SK-N-DZ (cell line): Measurements from ENCODE around the gene CCDC92.
"Not testable (repeated sequence)": the region's sequence is repeated elsewhere in the genome, so short reads cannot be mapped to it uniquely, and the experiment has no call there.

Experiments
- DNase-seq: peaks from one replicate; pipeline ENCODE4 v3.0.0-alpha.2; 2015; ENCODE audit warnings: low spot score

The CCDC92 gene

DNA sequence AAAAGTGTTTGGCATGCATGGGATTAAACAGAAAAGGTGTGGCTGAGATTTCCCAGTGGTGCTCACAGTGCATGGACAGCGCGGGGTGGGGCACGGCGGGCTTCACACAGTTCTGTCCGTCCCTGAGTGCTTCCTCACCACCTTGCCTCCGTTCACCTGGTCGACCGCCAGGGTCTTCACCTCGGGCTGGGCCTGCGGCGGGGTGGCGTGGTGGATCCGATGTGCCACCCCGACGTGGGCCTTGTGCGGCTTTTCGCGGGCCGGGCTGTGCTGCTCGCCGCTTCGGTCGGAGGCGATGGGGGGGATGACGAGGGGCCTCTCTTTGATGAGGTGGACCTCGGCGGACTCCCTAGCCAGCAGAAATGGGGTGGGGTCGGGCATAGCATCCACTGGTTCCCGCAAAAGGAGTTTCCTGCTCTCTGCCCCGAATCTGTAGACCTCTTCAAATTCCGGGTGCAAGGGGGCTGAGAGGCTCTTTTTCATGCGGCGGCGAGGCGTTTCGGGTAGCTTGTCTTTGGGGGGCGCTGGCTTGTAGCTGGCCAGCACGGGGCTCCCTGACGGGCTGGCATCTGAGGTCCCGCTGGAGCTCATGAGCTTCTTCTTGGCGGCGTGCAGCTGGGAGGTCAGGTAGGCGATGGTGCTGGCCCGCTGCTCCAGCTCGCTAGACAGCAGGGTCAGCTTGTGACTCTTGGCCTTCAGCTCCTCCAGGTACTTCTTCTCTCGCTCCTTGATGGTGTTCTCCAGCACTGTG, 35.5 kb downstream of the CCDC92 start:
- no peak for DNase-seq

GRCh38 chr12:123936471-123936870, 36.2 kb downstream of the CCDC92 start:
- no peak for DNase-seq

DNA sequence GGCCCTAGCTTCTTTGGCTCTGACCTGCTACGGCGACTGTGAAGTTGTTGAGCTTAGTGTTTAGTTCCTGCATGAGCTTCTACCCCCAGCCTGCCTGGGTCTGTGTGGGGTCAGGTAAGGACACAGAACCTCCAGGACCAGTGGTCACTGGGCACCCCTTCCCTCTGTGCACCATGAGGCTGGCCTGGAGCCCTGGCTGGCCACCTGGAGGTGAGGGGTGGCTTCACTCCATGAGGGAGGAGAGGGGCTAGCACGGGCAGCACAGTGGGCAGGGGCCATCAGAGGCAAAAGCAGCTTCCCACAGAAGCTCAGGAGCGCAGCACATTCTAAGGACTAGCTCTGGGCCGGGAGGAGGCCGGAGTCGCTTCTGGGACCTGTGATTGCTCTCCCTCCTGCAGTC, 36.7 kb downstream of the CCDC92 start:
- no peak for DNase-seq

DNA sequence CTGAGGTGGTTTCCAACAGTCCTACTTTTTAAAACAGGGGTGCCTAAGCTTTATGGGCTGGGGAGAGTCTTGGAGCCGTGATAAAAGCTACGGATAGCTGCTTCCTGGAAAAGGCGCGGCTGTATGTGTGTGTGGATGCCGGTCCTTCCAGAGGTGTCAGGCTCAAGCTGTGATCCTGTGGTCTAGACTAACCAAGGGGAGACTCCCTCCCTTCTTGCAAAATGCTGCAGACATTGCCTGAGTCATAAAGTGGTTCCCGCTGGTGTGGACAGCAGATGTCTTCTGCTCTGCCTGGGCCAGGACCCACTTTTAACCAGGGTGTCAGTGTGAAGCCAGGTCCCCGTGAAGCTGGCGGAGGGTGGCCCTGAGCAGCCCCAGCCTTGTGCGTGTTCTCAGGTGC, 37.8 kb downstream of the CCDC92 start:
- DNase-seq, result no peak

- DNase-seq, result no peak
These were observed 38.5 kb downstream of the CCDC92 start for GRCh38 chr12:123934016-123934620.

GRCh38 chr12:123933214-123933613, 39.4 kb downstream of the CCDC92 start:
- no peak for DNase-seq

DNA sequence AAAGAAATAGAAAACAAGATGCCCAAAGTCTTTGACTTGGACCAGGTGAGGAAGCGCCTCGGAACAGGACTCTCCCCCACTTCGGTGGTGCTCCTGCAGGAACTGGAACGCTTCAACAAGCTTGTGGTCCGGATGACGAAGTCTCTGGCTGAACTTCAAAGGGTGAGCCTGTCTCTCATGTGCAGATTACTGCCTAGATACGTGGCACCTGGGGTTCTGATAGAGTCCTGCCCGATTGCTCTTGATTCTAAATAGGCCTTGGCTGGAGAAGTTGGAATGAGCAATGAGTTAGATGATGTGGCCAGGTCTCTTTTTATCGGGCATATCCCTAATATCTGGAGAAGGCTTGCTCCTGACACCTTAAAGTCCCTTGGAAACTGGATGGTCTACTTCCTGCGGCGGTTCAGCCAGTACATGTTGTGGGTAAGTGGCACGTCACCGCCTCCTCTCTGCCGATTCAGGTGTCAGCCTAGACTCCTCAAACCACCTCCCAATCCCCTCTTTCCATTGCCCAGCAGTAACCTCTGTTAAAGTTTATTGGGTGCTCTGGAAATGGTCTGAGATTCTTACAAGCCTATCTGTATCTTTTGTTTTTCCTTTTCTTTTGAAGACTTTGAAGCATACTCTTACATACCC, 40.8 kb downstream of the CCDC92 start:
- no peak for DNase-seq

DNA sequence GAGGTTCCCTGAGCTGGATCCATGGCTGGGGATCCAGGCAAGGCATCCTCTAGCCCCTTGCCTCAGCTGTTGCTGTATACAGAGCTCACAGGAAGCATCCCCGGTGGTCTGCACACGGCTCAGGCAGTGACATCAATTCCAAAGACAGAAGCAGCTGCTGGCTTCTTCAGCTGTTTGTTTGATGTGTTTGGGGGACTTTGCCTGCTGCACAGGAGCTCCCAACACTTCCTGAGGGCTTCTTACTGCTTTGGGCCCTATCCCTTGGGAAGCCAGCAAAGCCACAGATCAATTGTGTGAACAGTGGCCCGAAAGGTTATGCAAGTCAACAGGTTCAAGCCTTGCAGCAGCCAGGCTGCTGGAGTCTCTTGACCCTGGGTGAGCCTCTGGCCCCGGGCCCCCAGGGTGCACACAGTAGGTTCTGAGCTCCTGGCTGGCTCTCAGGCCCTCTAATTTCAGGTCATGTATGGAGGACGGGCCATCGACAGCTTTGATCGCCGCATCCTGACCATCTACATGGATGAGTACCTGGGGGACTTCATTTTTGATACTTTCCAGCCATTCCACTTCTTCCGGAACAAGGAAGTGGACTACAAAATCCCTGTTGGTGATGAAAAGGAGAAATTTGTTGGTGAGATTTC, 42.6 kb downstream of the CCDC92 start:
- no peak for DNase-seq

- DNase-seq, result no peak
These were observed 43.7 kb downstream of the CCDC92 start for GRCh38 chr12:123928897-123929296.

- peak; percentile 42 for DNase-seq
These were observed 44.3 kb downstream of the CCDC92 start for GRCh38 chr12:123928274-123928865.

DNA sequence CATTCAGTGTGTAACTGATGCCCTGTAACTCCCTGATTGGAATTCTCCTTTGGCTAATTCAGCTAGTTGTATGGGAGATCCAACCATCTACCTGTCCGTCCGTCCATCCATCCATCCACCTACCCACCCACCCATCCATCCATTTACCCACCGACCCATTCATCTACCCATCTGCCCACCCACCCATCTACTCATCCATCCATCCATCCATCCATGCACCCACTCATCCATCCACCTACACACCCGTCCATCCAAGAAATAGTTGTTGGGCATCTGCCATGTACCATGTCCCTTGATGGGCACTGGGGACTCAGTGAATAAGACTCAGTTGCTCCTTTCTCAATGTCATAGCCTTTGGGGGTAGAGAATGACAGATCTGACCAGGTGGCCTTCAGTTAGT, 48.1 kb downstream of the CCDC92 start:
- no peak for DNase-seq

- DNase-seq, result no peak
These were observed 48.7 kb downstream of the CCDC92 start for GRCh38 chr12:123923927-123924326.

DNA sequence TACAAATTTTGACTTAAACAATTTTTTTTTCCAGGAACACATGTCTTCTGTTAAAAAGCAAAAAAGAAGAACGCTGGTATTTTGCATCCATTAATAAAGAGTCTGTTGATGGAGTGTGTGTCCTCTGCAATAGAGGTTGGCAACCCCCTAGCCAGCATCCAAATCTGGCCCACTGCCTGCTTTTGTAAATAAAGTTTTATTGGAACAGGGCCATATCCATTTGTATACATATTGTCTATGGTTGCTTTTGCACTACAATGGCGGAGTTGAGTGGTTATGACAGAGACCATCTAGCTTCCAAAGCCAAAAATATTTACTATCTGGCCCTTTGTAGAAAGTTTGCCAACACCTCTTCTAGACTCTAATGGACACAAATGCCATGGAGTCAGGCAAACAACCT, 49.6 kb downstream of the CCDC92 start:
- DNase-seq, result no peak

DNA sequence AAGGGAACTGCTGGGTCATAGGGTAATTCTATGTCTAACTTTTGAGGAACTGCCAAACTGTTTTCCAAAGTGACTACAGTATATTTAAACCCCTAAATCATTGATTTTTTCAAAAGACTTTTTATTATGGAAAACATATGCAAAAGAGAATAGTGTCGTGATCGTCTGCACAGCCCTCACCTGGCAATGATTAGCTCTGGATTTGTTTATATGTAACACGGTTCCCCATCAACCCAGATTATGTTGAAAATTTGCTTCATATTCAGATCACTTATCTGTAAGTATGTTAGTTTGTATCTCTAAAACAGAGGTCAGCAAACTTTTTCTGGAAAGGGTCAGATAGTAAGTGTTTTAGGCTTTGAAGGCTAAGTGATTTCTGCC, 52.7 kb downstream of the CCDC92 start:
- DNase-seq, result no peak

DNA sequence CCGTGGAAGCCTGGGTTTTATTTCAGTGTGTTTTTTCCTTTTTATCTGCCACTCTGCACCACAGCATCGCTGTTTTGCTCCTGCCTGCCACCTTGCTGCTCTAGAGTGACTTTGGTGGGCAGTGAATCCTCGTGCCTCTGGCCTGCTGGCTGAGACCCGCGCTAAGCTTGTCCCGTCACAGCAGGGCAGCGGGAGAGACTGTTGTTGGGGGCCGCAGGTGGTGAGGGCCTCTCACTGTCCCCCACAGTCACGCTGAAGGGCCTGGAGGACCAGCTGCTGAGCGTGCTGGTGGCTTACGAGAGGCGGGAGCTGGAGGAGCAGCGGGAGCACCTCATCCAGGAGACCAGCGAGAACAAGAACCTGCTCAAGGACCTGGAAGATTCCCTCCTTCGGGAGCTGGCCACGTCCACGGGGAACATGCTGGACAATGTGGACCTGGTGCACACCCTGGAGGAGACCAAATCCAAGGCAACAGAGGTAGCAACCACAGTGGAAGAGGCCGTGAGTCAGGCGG, 55.2 kb downstream of the CCDC92 start:
- no peak for DNase-seq

DNA sequence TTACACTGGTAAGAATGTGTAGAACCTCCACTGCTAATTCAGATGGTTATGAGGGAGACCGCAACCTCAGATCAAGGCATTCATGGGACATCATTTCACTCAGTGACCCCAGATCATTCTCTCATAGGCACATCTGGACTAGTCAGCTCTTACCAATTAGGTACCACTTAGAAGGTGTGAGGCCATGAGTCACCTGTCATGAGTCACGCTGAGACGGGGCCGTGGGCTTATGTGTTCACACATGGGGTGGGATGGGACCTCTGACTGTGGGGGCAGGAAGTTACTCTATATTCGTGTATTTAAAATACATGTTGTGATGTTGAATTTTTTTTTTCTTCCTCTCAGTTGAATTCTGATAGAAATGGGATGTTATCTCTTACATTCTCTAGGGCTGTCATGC, 55.9 kb downstream of the CCDC92 start:
- DNase-seq, result no peak

GRCh38 chr12:123914726-123915333, 57.8 kb downstream of the CCDC92 start:
- no peak for DNase-seq

DNA sequence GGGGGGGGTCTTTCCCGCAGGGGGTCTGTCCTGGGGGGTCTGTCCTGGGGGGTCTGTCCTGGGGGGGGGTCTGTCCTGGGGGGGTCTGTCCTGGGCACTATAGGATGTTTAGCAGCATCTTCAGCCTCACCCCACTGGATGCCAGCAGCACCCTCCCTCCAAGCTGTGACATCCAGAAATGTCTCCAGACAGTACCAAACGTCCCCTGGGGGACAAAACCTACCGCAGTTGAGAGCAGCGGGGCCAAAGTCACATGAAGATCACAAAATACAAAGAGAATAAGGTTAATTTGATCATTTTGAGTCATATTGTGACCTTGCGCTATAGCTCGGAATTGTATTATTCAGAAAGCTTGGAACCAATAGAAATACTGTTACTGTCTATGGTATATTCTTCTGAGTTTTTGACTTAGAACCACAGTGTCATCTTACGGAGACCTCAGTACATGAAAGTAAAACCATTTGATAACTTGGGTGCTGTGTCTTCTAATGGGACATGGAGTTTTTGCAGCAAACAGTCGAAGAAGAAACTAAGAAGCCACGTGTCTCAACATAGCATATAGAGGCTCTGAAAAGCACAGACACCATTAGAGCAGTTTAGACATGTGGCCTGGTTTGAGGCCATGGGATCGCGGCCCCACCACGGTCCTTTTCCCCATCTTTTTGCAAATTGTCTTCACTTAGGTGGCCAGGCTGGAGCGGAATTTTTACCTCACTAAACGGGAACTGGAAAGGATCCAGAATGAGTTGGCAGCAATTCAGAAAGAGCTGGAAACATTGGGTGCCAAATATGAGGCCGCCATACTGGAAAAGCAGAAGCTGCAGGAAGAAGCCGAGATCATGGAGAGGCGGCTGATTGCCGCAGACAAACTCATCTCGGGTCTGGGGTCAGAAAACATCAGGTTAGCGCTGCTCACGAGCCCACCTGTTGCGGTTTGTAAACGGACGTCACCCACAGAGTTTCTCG, 59.9 kb downstream of the CCDC92 start:
- peak; percentile 68 for DNase-seq

- not testable (repeated sequence) for DNase-seq
These were observed 60.8 kb downstream of the CCDC92 start for GRCh38 chr12:123911672-123912409.
